Thymus (tissue), 11 donors: ENCODE data around the gene NOL4L. TPM values are rescaled to one million over a fixed set of nuclear protein-coding genes. Genes with fewer than 3 reads are reported as not detected.

Experiments
- DNase-seq, 9 donors: peaks; one replicate each; pipeline ENCODE4 v3.0.0-alpha.2; 2013; ENCODE audit warnings: low spot score in 9 of 9, low read depth in 6 of 9, missing footprints in 1 of 9
- H3K27ac ChIP-seq, 2 donors: one replicate each; pipeline ENCODE4 v1.5.1; 2013; ENCODE audit warnings: control low read depth in 1 of 2, low read depth in 1 of 2, low read length in 1 of 2, mild to moderate bottlenecking in 1 of 2, moderate library complexity in 1 of 2
- H3K27me3 ChIP-seq, 2 donors: one replicate each; pipeline ENCODE4 v1.5.1; 2013; ENCODE audit warnings: low read length in 1 of 2; ENCODE audit not compliant: control insufficient read depth in 2 of 2, insufficient read depth in 1 of 2
- H3K36me3 ChIP-seq, 2 donors: one replicate each; pipeline ENCODE4 v1.5.1; 2013; ENCODE audit warnings: low read length in 1 of 2, mild to moderate bottlenecking in 1 of 2, moderate library complexity in 1 of 2; ENCODE audit not compliant: control insufficient read depth in 2 of 2, insufficient read depth in 2 of 2
- H3K4me1 ChIP-seq, 2 donors: one replicate each; pipeline ENCODE4 v1.5.1; 2013; ENCODE audit warnings: low read length in 2 of 2; ENCODE audit not compliant: control insufficient read depth in 2 of 2, insufficient read depth in 2 of 2
- H3K4me3 ChIP-seq, 2 donors: one replicate each; pipeline ENCODE4 v1.5.1; 2013; ENCODE audit warnings: low read length in 2 of 2, control low read depth in 1 of 2, mild to moderate bottlenecking in 1 of 2
- H3K9me3 ChIP-seq, 2 donors: one replicate each; pipeline ENCODE4 v1.5.1; 2013; ENCODE audit warnings: low read length in 1 of 2, mild to moderate bottlenecking in 1 of 2; ENCODE audit not compliant: control insufficient read depth in 2 of 2, insufficient read depth in 1 of 2
- WGBS: extraction: QIAGEN DNeasy Blood & Tissue Kit; methylation state at CpG from one replicate; pipeline ENCODE4 v1.1.7; 2013; 5-methylcytosine and 5-hydroxymethylcytosine counted together
- polyA plus RNA-seq: library from polyadenylated mRNA; stranded (reverse); fragments of 200-250 nt; gene quantifications from one replicate; pipeline ENCODE4 v1.2.3, GENCODE V29; 2013
- total RNA-seq: library from RNA; stranded (reverse); fragments of 120-200 nt; gene quantifications from one replicate; pipeline ENCODE4 v1.2.4, GENCODE V29; 2013
- donor health status: healthy.

The NOL4L gene
- total and polyA plus RNA-seq, 2 donors: 12.4 to 14.1 TPM

- H3K4me1 ChIP-seq: peaks cover 81 to 93% of the 10 kb centered on the region in 2 donors
- peak overlapping the region; percentile 58 to 69 for H3K4me3 ChIP-seq
- peak in 5 of 9 donors; percentile 74 to 90 (median 82) for DNase-seq
- H3K27me3 ChIP-seq: no peaks in the 10 kb centered on the region
- H3K36me3 ChIP-seq: peaks cover 0 to 2% of the 10 kb centered on the region in 2 donors
- peak overlapping the region; percentile 98 to 100 for H3K27ac ChIP-seq
- WGBS: 2% methylated on average over 61 of the region's 62 CpGs
- H3K9me3 ChIP-seq: no peaks in the 10 kb centered on the region
Observed at GRCh38 chr20:32536851-32537656, 48.1 kb downstream of the NOL4L start.

- H3K36me3 ChIP-seq: peaks cover 0 to 1% of the 10 kb centered on the region in 2 donors
- H3K27me3 ChIP-seq: no peaks in the 10 kb centered on the region
- under 1% methylated on average over 68 of the region's 68 CpGs for WGBS
- no peaks in the 10 kb centered on the region for H3K9me3 ChIP-seq
- DNase-seq: peak in 5 of 9 donors; percentile 78 to 92 (median 87)
- peak overlapping the region; percentile 53 to 69 for H3K4me3 ChIP-seq
- peak overlapping the region; percentile 99 to 100 for H3K27ac ChIP-seq
- peaks cover 82 to 93% of the 10 kb centered on the region in 2 donors for H3K4me1 ChIP-seq
Observed at GRCh38 chr20:32535953-32536823, 48.9 kb downstream of the NOL4L start.

- DNase-seq: peak in 4 of 9 donors; percentile 71 to 85 (median 76)
- no peaks in the 10 kb centered on the region for H3K36me3 ChIP-seq
- H3K27me3 ChIP-seq: no peaks in the 10 kb centered on the region
- H3K4me3 ChIP-seq: peak overlapping the region; percentile 53 to 69
- 18% methylated on average over 18 of the region's 18 CpGs for WGBS
- H3K27ac ChIP-seq: peak overlapping the region; percentile 99 to 100
- H3K9me3 ChIP-seq: no peaks in the 10 kb centered on the region
- H3K4me1 ChIP-seq: peaks cover 74 to 89% of the 10 kb centered on the region in 2 donors
Observed at GRCh38 chr20:32535316-32535952, 49.7 kb downstream of the NOL4L start.

- Histone ChIP-seq H3K27ac (peak overlapping the region; percentile 99 to 100), H3K27me3 (no peaks in the 10 kb centered on the region), H3K4me3 (peak overlapping the region; percentile 53 to 69), H3K4me1 (peaks cover 68 to 84% of the 10 kb centered on the region in 2 donors), H3K9me3 (no peaks in the 10 kb centered on the region), H3K36me3 (no peaks in the 10 kb centered on the region)
- 5% methylated on average over 8 of the region's 8 CpGs for WGBS
- DNase-seq: peak in 4 of 9 donors; percentile 79 to 93 (median 82)
Observed at GRCh38 chr20:32534661-32535240, 50.4 kb downstream of the NOL4L start.

GRCh38 chr20:32533732-32534131, 51.4 kb downstream of the NOL4L start:
- H3K27me3 ChIP-seq: no peaks in the 10 kb centered on the region
- WGBS: 97% methylated on average over 6 of the region's 6 CpGs

GRCh38 chr20:32532246-32532645, 52.9 kb downstream of the NOL4L start:
- WGBS: 97% methylated on average over 7 of the region's 7 CpGs

More at GRCh38 chr20:32533732-32534131, 51.4 kb downstream of the NOL4L start:
- Histone ChIP-seq H3K9me3 (no peaks in the 10 kb centered on the region), H3K4me1 (peaks cover 68 to 84% of the 10 kb centered on the region in 2 donors), H3K36me3 (no peaks in the 10 kb centered on the region), H3K4me3 (no peak overlapping the region), H3K27ac (peak overlapping the region; percentile 42 to 99)
- no peak for DNase-seq

GRCh38 chr20:32528905-32529670, 56.0 kb downstream of the NOL4L start:
- Histone ChIP-seq H3K27ac (peak overlapping the region; percentile 86 to 90), H3K27me3 (no peaks in the 10 kb centered on the region), H3K4me1 (peaks cover 82 to 91% of the 10 kb centered on the region in 2 donors), H3K4me3 (peak overlapping the region; percentile 4 to 29), H3K9me3 (no peaks in the 10 kb centered on the region), H3K36me3 (peaks cover 15 to 18% of the 10 kb centered on the region in 2 donors)
- WGBS: 96% methylated on average over 13 of the region's 13 CpGs
- no peak for DNase-seq

More at GRCh38 chr20:32532246-32532645, 52.9 kb downstream of the NOL4L start:
- Histone ChIP-seq H3K27me3 (no peaks in the 10 kb centered on the region), H3K27ac (peak overlapping the region in 1 of 2 donors; percentile 33), H3K36me3 (no peaks in the 10 kb centered on the region), H3K4me3 (no peak overlapping the region), H3K4me1 (peaks cover 68 to 84% of the 10 kb centered on the region in 2 donors), H3K9me3 (no peaks in the 10 kb centered on the region)
- DNase-seq: no peak
